ENCODE measurements around the gene MRAS.
A peak's percentile ranks its signal among the peaks of the same experiment; 100 is the strongest.
"Not testable (repeated sequence)": the region's sequence is repeated elsewhere in the genome, so short reads cannot be mapped to it uniquely, and the experiment has no call there.

Gene MRAS

GRCh38 chr3:138367326-138367850 lies 19.0 kb downstream of the MRAS start:
- no peak for DNase-seq (ENCODE audit: low spot score)

- peak; percentile 50 for DNase-seq (ENCODE audit: low spot score)
These were observed 19.5 kb downstream of the MRAS start for GRCh38 chr3:138367911-138368310.

- DNase-seq (ENCODE audit: low spot score), result no peak
These were observed 20.9 kb downstream of the MRAS start for GRCh38 chr3:138369151-138369900.

GRCh38 chr3:138370321-138370720 lies 21.9 kb downstream of the MRAS start:
- DNase-seq (ENCODE audit: low spot score), result no peak

- no peak for DNase-seq (ENCODE audit: low spot score)
These were observed 22.9 kb downstream of the MRAS start for GRCh38 chr3:138371070-138371965.

GRCh38 chr3:138373087-138373735 lies 24.8 kb downstream of the MRAS start:
- DNase-seq (ENCODE audit: low spot score), result no peak

- DNase-seq (ENCODE audit: low spot score), result no peak
These were observed 25.3 kb downstream of the MRAS start for GRCh38 chr3:138373736-138374094.

- DNase-seq (ENCODE audit: low spot score), result no peak
These were observed 26.3 kb downstream of the MRAS start for GRCh38 chr3:138374573-138375134.

- DNase-seq (ENCODE audit: low spot score), result no peak
These were observed 27.1 kb downstream of the MRAS start for GRCh38 chr3:138375447-138375846.

- DNase-seq (ENCODE audit: low spot score), result no peak
These were observed 28.3 kb downstream of the MRAS start for GRCh38 chr3:138376663-138377062.

GRCh38 chr3:138377212-138377611 lies 28.8 kb downstream of the MRAS start:
- DNase-seq (ENCODE audit: low spot score), result not testable (repeated sequence)

- DNase-seq (ENCODE audit: low spot score), result no peak
These were observed 29.4 kb downstream of the MRAS start for GRCh38 chr3:138377804-138378203.

GRCh38 chr3:138378331-138378730 lies 30.0 kb downstream of the MRAS start:
- DNase-seq (ENCODE audit: low spot score), result no peak

GRCh38 chr3:138378990-138379389 lies 30.6 kb downstream of the MRAS start:
- DNase-seq (ENCODE audit: low spot score), result no peak

GRCh38 chr3:138381413-138381901 lies 33.1 kb downstream of the MRAS start:
- no peak for DNase-seq (ENCODE audit: low spot score)

- DNase-seq (ENCODE audit: low spot score), result peak; percentile 54
These were observed 33.8 kb downstream of the MRAS start for GRCh38 chr3:138381950-138382715.

GRCh38 chr3:138383715-138384465 lies 35.5 kb downstream of the MRAS start:
- no peak for DNase-seq (ENCODE audit: low spot score)

- no peak for DNase-seq (ENCODE audit: low spot score)
These were observed 36.2 kb downstream of the MRAS start for GRCh38 chr3:138384531-138384930.

GRCh38 chr3:138384976-138385375 lies 36.6 kb downstream of the MRAS start:
- no peak for DNase-seq (ENCODE audit: low spot score)

GRCh38 chr3:138389144-138389601 lies 40.8 kb downstream of the MRAS start:
- DNase-seq (ENCODE audit: low spot score), result no peak

All from AG08396 (cell line).